Fibroblast of the conjunctiva (primary cell): Measurements from ENCODE around the gene CLTA.

Source experiments
- DNase-seq: peaks from one replicate; pipeline ENCODE4 v3.0.0-alpha.2; 2010; ENCODE audit warnings: low read depth

The CLTA gene

GRCh38 chr9:36245906-36246305, 55.2 kb downstream of the CLTA start:
- DNase-seq: no peak

- no peak for DNase-seq
Observed at GRCh38 chr9:36247356-36247755, 56.6 kb downstream of the CLTA start.

- DNase-seq: peak; percentile 14
Observed at GRCh38 chr9:36248061-36248460, 57.3 kb downstream of the CLTA start.

- DNase-seq: no peak
Observed at GRCh38 chr9:36249189-36249588, 58.5 kb downstream of the CLTA start.

- no peak for DNase-seq
Observed at GRCh38 chr9:36250079-36250478, 59.4 kb downstream of the CLTA start.

- DNase-seq: no peak
Observed at GRCh38 chr9:36251428-36251827, 60.7 kb downstream of the CLTA start.

- peak; percentile 90 for DNase-seq
Observed at GRCh38 chr9:36258208-36258995, 67.7 kb downstream of the CLTA start, which contains the start of gene GNE. TSS of gene GNE (minus strand) at chr9:36258448. CDS start at chr9:36249355, 9,093 bp downstream.

GRCh38 chr9:36258996-36259533, 68.3 kb downstream of the CLTA start:
- DNase-seq: no peak
